HepG2 (cell line): ENCODE data around the gene AHSA1. TPM values are rescaled to one million over a fixed set of nuclear protein-coding genes. Genes with fewer than 3 reads are reported as not detected.

Experiments
- EHMT2 ChIP-seq: fragments of 200-600 bp; sonication (generic); IDR thresholded peaks from 2 replicates; pipeline ENCODE4 v1.7.0; 2017; ENCODE audit warnings: antibody characterized with exemption, low read depth, low read length, borderline replicate concordance
- GPN1 ChIP-seq: sonication (generic); formaldehyde crosslinking; IDR thresholded peaks from 2 replicates; pipeline ENCODE4 v1.5.1; 2020; ENCODE audit warnings: missing genetic modification reagents, borderline replicate concordance
- GZF1 ChIP-seq: sonication (generic); formaldehyde crosslinking; IDR thresholded peaks from 2 replicates; pipeline ENCODE4 v1.5.1; 2020; ENCODE audit warnings: mild to moderate bottlenecking, missing genetic modification reagents
- HOXD1 ChIP-seq: sonication (generic); formaldehyde crosslinking; IDR thresholded peaks from 2 replicates; pipeline ENCODE4 v1.5.0; 2020; ENCODE audit warnings: missing genetic modification reagents
- MAF1 ChIP-seq: sonication (generic); formaldehyde crosslinking; IDR thresholded peaks from 2 replicates; pipeline ENCODE4 v1.5.0; 2020; ENCODE audit warnings: missing genetic modification reagents, borderline replicate concordance
- NFIC ChIP-seq: IDR thresholded peaks from 2 replicates; pipeline ENCODE4 v1.6.1; 2012; ENCODE audit warnings: mild to moderate bottlenecking, low read length, inconsistent platforms
- NR2F1 ChIP-seq, 2 experiments: fragments of 450-650 bp in 1 of 2; formaldehyde crosslinking in 1 of 2; IDR thresholded peaks; 2 replicates each; pipeline versions ENCODE4 v1.5.0 to v1.6.1; 2016 to 2020; ENCODE audit warnings: mild to moderate bottlenecking in 1 of 2, missing compliant biosample characterization in 1 of 2, missing genetic modification reagents in 1 of 2, moderate library complexity in 1 of 2
- RARA ChIP-seq: IDR thresholded peaks from 2 replicates; pipeline ENCODE4 v1.6.1; 2016; ENCODE audit warnings: missing genetic modification reagents, missing compliant biosample characterization
- SATB2 ChIP-seq: sonication (generic); formaldehyde crosslinking; IDR thresholded peaks from 2 replicates; pipeline ENCODE4 v1.5.0; 2020; ENCODE audit warnings: missing genetic modification reagents
- TRIM22 ChIP-seq: fragments of 450-650 bp; IDR thresholded peaks from 2 replicates; pipeline ENCODE4 v1.6.1; 2017
- ZFX ChIP-seq: sonication (generic); formaldehyde crosslinking; IDR thresholded peaks from 2 replicates; pipeline ENCODE4 v1.4.0; 2020; ENCODE audit warnings: mild to moderate bottlenecking, low read depth, missing genetic modification reagents, moderate library complexity
- ZKSCAN1 ChIP-seq: fragments of 150-350 bp; IDR thresholded peaks from 2 replicates; pipeline ENCODE4 v1.6.1; 2014; ENCODE audit warnings: low read length
- ZKSCAN8 ChIP-seq: IDR thresholded peaks from 2 replicates; pipeline ENCODE4 v1.6.1; 2016; ENCODE audit warnings: borderline replicate concordance, missing genetic modification reagents, missing compliant biosample characterization
- ZMYM4 ChIP-seq: sonication (generic); formaldehyde crosslinking; IDR thresholded peaks from 2 replicates; pipeline ENCODE4 v1.8.1; 2023; ENCODE audit warnings: mild to moderate bottlenecking, missing genetic modification reagents
- ZNF10 ChIP-seq: sonication (generic); formaldehyde crosslinking; IDR thresholded peaks from 2 replicates; pipeline ENCODE4 v1.4.0; 2020; ENCODE audit warnings: mild to moderate bottlenecking, low read depth, missing genetic modification reagents, borderline replicate concordance
- ZNF160 ChIP-seq: sonication (generic); formaldehyde crosslinking; IDR thresholded peaks from 2 replicates; pipeline ENCODE4 v1.8.0; 2022; ENCODE audit warnings: mild to moderate bottlenecking, inconsistent platforms, missing genetic modification reagents
- ZNF382 ChIP-seq: sonication (generic); formaldehyde crosslinking; IDR thresholded peaks from 2 replicates; pipeline ENCODE4 v1.5.0; 2020; ENCODE audit warnings: missing genetic modification reagents, mild to moderate bottlenecking, borderline replicate concordance
- ZSCAN12 ChIP-seq: sonication (generic); formaldehyde crosslinking; IDR thresholded peaks from 2 replicates; pipeline ENCODE4 v1.9.0; 2021; ENCODE audit warnings: mild to moderate bottlenecking, missing genetic modification reagents
- ZZZ3 ChIP-seq: sonication (generic); formaldehyde crosslinking; IDR thresholded peaks from 2 replicates; pipeline ENCODE4 v1.4.0; 2020; ENCODE audit warnings: missing genetic modification reagents, mild to moderate bottlenecking, borderline replicate concordance
- polyA plus RNA-seq, 8 experiments: library from polyadenylated mRNA; depleted of rRNA in 3 of 8; stranded (reverse) in 7 of 8; unstranded in 1 of 8; fragments of >200 nt; fragmentation: Illumina TruSeq in 4 of 8; extraction: Trizol in 4 of 8; gene quantifications; 2 replicates each; pipeline versions ENCODE4 v1.2.1 to v1.2.3, GENCODE V29; 2011 to 2016; ENCODE audit warnings: low read depth in 4 of 8, missing spikeins in 1 of 8, mixed read lengths in 1 of 8; ENCODE audit not compliant: insufficient read depth in 1 of 8
- total RNA-seq, 5 experiments: library from RNA; depleted of rRNA; stranded (reverse); fragments of >200 nt; fragmentation: Illumina TruSeq; extraction: Trizol; gene quantifications; 2 replicates each; pipeline ENCODE4 v1.2.3, GENCODE V29; 2016; ENCODE audit warnings: low read depth in 1 of 5
- TF ChIP-seq, protein P1 (sequence below): sonication (generic); formaldehyde crosslinking; IDR thresholded peaks from 2 replicates; pipeline ENCODE4 v1.4.0; 2020; ENCODE audit warnings: missing genetic modification reagents
- TF ChIP-seq, protein P2 (sequence below): sonication (generic); formaldehyde crosslinking; IDR thresholded peaks from 2 replicates; pipeline ENCODE4 v1.4.0; 2020; ENCODE audit warnings: missing genetic modification reagents, borderline replicate concordance
- TF ChIP-seq, protein P3 (sequence below): sonication (generic); formaldehyde crosslinking; IDR thresholded peaks from 2 replicates; pipeline ENCODE4 v1.8.0; 2022; ENCODE audit warnings: missing genetic modification reagents, mild to moderate bottlenecking, borderline replicate concordance

The AHSA1 gene
- total and polyA plus RNA-seq, 2 of the 13 experiments (the other 11 are each of a cell fraction or from before 2014, with no cell fraction given) = 113 to 241 TPM

DNA sequence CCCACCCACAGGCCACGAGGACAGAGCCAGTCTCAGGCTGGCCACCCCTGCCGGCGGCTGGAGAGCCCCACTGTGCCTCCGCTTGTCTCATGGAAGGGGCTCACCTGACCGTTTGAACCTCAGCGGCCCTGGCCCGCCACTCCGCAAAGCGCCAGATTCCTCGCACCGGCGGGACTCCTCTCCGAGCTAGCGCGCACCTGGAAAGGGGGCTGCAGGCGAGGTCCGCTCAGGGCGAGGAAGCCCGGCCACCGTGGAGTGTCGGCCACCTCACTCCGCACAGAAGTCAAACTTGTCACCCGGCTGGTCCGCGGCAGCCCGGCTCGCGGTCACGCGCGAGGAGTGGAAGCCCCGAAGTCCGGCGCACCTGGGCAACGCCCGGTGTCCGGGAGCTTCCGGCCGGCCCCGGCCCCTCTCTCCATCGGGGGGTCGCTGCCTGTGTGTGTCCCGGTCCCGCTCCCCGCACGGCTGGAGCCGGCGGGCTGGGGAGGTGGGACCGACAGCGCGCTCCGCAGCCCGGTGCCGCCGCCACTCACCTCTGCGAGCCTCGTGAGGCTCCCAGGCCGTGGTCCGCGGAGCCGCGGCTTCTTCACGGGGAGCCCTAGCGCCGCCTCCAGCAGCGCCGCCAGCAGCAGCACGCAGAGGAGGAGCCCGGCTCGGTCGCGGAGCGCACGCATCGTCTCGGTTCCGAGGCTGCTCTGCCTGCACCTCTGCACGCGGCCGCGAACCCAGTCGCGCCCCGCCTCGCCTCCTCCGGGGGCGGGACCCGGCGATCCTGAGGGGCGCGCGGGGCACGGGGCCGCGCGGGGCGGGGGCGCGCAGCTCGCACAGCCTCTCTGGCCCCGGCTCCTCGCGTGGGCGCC lies 40.5 kb downstream of the AHSA1 start, which contains the start of gene ISM2 (continued):
- TF ChIP-seq NR2F1 (CRISPR knock-in tag; IDR thresholded peaks at IDR 0.05) = no peak
- no peak for TF ChIP-seq ZKSCAN1
- peak; percentile 50; the same call in 1 of the 2 replicates for TF ChIP-seq ZSCAN12 (CRISPR knock-in tag)
- TF ChIP-seq GZF1 (CRISPR knock-in tag) = no peak
- TF ChIP-seq NFIC = no peak
- TF ChIP-seq GPN1 (CRISPR knock-in tag) = no peak
- TF ChIP-seq RARA (CRISPR knock-in tag) = no peak
- no peak for TF ChIP-seq TRIM22
- no peak for TF ChIP-seq MAF1
- 0 out of 2 replicates have a peak, but pooled peaks have one; percentile 10 for TF ChIP-seq ZKSCAN8 (CRISPR knock-in tag)
- no peak; the same call in 1 of the 2 replicates for TF ChIP-seq ZFX (CRISPR knock-in tag)
- TF ChIP-seq, protein P1, sequence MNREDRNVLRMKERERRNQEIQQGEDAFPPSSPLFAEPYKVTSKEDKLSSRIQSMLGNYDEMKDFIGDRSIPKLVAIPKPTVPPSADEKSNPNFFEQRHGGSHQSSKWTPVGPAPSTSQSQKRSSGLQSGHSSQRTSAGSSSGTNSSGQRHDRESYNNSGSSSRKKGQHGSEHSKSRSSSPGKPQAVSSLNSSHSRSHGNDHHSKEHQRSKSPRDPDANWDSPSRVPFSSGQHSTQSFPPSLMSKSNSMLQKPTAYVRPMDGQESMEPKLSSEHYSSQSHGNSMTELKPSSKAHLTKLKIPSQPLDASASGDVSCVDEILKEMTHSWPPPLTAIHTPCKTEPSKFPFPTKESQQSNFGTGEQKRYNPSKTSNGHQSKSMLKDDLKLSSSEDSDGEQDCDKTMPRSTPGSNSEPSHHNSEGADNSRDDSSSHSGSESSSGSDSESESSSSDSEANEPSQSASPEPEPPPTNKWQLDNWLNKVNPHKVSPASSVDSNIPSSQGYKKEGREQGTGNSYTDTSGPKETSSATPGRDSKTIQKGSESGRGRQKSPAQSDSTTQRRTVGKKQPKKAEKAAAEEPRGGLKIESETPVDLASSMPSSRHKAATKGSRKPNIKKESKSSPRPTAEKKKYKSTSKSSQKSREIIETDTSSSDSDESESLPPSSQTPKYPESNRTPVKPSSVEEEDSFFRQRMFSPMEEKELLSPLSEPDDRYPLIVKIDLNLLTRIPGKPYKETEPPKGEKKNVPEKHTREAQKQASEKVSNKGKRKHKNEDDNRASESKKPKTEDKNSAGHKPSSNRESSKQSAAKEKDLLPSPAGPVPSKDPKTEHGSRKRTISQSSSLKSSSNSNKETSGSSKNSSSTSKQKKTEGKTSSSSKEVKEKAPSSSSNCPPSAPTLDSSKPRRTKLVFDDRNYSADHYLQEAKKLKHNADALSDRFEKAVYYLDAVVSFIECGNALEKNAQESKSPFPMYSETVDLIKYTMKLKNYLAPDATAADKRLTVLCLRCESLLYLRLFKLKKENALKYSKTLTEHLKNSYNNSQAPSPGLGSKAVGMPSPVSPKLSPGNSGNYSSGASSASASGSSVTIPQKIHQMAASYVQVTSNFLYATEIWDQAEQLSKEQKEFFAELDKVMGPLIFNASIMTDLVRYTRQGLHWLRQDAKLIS (CRISPR knock-in tag) = no peak
- no peak; the same call in 1 of the 2 replicates for TF ChIP-seq ZNF160 (CRISPR knock-in tag)
- no peak for TF ChIP-seq ZNF382 (CRISPR knock-in tag)
- TF ChIP-seq SATB2 = 0 out of 2 replicates have a peak, but pooled peaks have one; percentile 30
- TF ChIP-seq EHMT2 = no peak
- no peak for TF ChIP-seq ZMYM4 (CRISPR knock-in tag)
- TF ChIP-seq, protein P2, sequence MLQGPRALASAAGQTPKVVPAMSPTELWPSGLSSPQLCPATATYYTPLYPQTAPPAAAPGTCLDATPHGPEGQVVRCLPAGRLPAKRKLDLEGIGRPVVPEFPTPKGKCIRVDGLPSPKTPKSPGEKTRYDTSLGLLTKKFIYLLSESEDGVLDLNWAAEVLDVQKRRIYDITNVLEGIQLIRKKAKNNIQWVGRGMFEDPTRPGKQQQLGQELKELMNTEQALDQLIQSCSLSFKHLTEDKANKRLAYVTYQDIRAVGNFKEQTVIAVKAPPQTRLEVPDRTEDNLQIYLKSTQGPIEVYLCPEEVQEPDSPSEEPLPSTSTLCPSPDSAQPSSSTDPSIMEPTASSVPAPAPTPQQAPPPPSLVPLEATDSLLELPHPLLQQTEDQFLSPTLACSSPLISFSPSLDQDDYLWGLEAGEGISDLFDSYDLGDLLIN (CRISPR knock-in tag) = no peak
- no peak for TF ChIP-seq HOXD1 (CRISPR knock-in tag)
- TF ChIP-seq ZNF10 (CRISPR knock-in tag) = no peak
- TF ChIP-seq, protein P3, sequence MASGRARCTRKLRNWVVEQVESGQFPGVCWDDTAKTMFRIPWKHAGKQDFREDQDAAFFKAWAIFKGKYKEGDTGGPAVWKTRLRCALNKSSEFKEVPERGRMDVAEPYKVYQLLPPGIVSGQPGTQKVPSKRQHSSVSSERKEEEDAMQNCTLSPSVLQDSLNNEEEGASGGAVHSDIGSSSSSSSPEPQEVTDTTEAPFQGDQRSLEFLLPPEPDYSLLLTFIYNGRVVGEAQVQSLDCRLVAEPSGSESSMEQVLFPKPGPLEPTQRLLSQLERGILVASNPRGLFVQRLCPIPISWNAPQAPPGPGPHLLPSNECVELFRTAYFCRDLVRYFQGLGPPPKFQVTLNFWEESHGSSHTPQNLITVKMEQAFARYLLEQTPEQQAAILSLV = no peak; the same call in 1 of the 2 replicates
- TF ChIP-seq ZZZ3 (CRISPR knock-in tag) = no peak
